Mesodermal cell (in vitro differentiated cells): Measurements from ENCODE around the gene C1QL2.

ENCODE experiments used
- H3K27ac ChIP-seq: 2 replicates; pipeline ENCODE4 v1.7.0; 2013; ENCODE audit warnings: mild to moderate bottlenecking, low read depth, low read length, moderate library complexity; ENCODE audit not compliant: severe bottlenecking
- H3K36me3 ChIP-seq: 2 replicates; pipeline ENCODE4 v1.7.1; 2013; ENCODE audit warnings: mild to moderate bottlenecking, low read length, moderate library complexity; ENCODE audit not compliant: control insufficient read depth, insufficient read depth
- H3K4me1 ChIP-seq: one replicate; pipeline ENCODE4 v1.7.1; 2013; ENCODE audit warnings: mild to moderate bottlenecking, low read length; ENCODE audit not compliant: insufficient read depth, control insufficient read depth, poor library complexity, severe bottlenecking
- H3K4me3 ChIP-seq: 2 replicates; pipeline ENCODE4 v1.7.0; 2013; ENCODE audit warnings: low read length, control low read depth, mild to moderate bottlenecking; ENCODE audit not compliant: insufficient read depth, poor library complexity, severe bottlenecking; ENCODE audit errors: extremely low read depth
- H3K9me3 ChIP-seq: 2 replicates; pipeline ENCODE4 v1.7.1; 2013; ENCODE audit warnings: mild to moderate bottlenecking, low read length, moderate library complexity; ENCODE audit not compliant: control insufficient read depth
- WGBS, 2 experiments: methylation state at CpG; one replicate each; pipeline ENCODE4 v1.1.5; 2013; ENCODE audit warnings: missing lambda C conversion rate in 2 of 2; ENCODE audit not compliant: insufficient coverage in 2 of 2; 5-methylcytosine and 5-hydroxymethylcytosine counted together

Gene C1QL2

DNA sequence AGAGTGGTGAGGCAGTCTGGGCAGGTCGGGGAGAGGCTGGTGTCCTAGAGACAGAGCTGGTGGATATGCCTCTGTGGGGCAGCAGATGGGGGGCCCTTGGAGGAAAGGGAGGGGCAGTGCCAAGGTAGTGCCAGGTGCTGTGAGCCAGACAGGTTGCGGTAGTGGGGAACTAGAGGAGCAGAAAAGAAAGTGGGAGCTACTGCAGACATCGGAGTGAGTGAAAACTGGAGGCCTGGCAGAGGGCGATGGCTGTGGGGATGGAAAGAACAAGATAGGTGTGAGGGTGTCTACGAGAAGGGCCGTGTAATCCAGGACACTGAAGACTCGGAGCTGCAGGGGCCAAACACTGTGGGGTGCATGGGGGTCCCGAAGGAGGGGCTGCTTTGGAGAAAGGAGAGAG lies 21.7 kb downstream of the C1QL2 start:
- Histone ChIP-seq H3K4me3 (no peak overlapping the region), H3K4me1 (no peaks in the 10 kb centered on the region), H3K36me3 (no peaks in the 10 kb centered on the region), H3K9me3 (no peaks in the 10 kb centered on the region), H3K27ac (no peak overlapping the region)
- WGBS, 2 experiments = 88 to 89% methylated on average over 6 of the region's 8 CpGs

DNA sequence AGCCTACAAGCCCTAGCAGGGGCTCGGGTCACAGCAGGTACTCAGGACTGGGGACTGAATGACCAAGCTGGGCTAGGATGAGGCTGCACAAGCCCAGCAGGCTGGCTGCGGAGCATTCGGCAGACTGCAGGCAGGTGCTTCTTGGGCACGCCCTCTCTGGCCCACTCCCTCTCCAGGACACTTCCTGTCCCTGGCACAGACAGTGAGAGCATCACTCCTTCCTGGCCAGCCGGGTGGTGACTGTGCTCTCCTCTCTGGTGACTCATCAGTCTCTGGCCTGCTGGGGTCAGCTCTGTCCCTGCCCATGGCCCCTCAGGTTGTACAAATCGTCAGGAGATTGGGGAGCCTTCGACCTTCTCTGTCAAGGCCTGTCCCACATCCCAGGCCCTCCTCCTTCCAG lies 22.5 kb downstream of the C1QL2 start:
- H3K9me3 ChIP-seq = no peaks in the 10 kb centered on the region
- no peak overlapping the region for H3K27ac ChIP-seq
- no peak overlapping the region for H3K4me3 ChIP-seq
- H3K36me3 ChIP-seq = no peaks in the 10 kb centered on the region
- WGBS, 2 experiments = 64 to 69% methylated on average over 7 of the region's 7 CpGs
- no peaks in the 10 kb centered on the region for H3K4me1 ChIP-seq

DNA sequence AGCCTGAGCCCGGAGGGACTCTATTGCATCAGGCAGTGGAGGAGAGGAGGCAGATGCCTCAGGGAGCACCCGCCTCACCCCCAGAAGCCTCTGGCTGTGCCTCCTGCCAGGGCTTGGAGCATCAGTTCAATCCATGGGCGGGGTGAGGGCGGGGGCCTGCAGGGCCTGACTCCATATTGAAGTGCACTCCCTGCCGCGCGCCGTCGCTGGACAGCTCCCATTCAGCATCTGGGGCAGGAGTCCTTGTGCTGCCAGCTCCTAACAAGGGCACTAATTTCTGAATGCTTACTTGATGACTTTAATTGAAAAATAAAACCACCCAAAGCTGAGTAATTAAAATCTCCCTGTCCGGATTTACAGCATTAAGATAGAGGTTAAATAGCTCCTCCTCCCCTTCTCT lies 23.8 kb downstream of the C1QL2 start:
- no peaks in the 10 kb centered on the region for H3K4me1 ChIP-seq
- H3K27ac ChIP-seq = no peak overlapping the region
- no peaks in the 10 kb centered on the region for H3K36me3 ChIP-seq
- H3K9me3 ChIP-seq = no peaks in the 10 kb centered on the region
- H3K4me3 ChIP-seq = no peak overlapping the region
- WGBS, 2 experiments = 77 to 89% methylated on average over 7 to 9 of the region's 10 CpGs

DNA sequence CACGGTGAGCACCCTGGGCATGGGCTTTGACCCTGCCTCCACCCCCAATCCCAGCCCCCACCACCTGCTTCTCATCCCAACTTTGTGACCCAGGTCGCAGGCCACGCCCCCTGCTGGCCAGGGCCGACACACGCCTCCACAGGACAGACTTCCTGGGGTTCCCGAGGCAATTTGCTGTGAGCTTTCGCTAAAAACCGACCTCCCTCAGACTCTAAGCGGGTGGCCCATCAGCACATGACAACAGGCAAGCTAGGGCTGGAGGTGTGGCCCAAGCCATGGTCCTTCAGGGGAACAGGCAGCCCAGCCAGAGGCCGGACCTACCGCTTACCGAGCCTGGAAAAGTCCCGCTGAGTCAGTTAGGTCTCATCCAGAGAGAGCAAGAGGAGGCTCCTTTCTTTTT lies 31.9 kb downstream of the C1QL2 start:
- no peak overlapping the region for H3K27ac ChIP-seq
- no peaks in the 10 kb centered on the region for H3K9me3 ChIP-seq
- H3K4me1 ChIP-seq = no peaks in the 10 kb centered on the region
- WGBS, 2 experiments = 2 to 6% methylated on average over 8 to 11 of the region's 13 CpGs
- H3K4me3 ChIP-seq = no peak overlapping the region
- H3K36me3 ChIP-seq = no peaks in the 10 kb centered on the region

DNA sequence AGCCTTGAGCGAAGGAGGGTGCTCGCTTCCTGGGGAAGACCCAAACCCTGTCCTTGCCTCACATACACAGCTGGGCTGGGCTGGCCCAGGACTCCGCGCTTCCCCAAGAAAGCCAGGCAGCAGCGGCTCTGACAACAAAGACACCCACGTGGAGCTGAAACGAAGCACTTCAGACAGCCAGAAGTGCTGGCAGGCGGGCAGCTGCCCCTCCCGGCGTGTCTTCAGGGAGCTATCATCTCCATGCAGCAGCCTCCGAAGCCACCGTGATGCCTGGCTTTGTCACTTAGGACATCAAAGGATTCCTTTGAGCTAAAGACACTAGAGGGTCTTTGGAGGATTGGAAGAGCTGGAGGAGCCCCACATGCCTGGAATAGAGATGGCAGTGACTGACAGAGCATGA lies 35.2 kb downstream of the C1QL2 start:
- H3K9me3 ChIP-seq = no peaks in the 10 kb centered on the region
- H3K36me3 ChIP-seq = no peaks in the 10 kb centered on the region
- H3K4me1 ChIP-seq = no peaks in the 10 kb centered on the region
- H3K27ac ChIP-seq = no peak overlapping the region
- WGBS, 2 experiments = 60 to 69% methylated on average over 12 of the region's 12 CpGs
- no peak overlapping the region for H3K4me3 ChIP-seq

DNA sequence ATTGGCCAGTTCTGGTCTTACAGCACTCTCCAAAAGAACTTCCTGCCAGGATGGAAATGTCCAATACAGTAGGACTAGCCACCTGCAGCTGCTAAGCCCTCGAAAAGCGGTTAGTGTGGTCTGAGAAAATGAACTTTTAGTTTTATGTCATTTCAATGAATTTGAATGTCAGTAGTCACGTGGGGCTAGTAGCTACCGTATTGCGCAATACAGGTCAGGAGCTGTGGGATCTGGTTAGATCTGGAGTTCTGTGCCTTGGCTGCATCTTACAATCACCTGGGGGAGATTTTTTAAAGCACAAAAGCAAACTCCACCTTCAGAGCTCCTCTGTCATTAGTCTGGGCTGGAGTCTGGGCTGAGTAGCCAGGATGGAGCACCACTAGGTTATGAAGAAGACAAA lies 35.9 kb downstream of the C1QL2 start:
- 86 to 100% methylated on average over 3 to 5 of the region's 5 CpGs for WGBS, 2 experiments
- Histone ChIP-seq H3K9me3 (no peaks in the 10 kb centered on the region), H3K4me3 (no peak overlapping the region), H3K27ac (no peak overlapping the region), H3K4me1 (no peaks in the 10 kb centered on the region), H3K36me3 (no peaks in the 10 kb centered on the region)

DNA sequence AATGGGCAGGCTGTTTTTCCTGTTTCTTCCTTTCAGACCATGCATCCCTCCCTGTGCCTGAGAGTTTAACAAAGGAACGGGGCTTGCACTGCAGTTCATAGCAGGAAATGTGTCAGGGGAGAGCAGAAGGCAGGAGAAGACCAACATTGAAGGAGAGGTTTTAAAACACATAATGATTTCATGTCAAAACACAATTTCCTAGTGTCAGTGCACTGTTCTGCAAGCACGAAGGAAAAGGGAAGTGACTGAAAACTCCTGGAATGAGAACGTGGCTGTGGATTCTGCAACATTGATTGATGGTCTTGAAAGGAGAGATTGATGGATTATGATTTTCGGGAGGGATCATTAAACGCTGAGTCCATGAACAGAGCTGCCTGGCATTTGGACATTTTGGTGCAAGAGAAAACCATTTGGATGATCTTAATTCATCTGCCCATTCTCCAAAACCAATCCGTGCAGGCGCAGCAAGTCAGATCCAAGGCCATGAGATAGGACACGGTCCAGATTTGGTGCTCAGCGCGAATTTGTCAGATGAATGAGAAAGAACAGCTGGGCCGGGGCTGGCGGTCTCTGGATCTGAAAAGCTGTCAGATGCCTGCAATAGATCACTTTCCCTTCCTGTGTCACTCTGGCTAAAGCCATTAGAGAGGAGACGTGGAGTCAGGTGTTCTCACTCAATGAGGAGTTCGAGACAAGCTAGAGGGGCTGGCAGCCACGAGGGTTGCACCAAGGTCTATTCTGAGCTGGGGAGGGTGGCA lies 38.4 kb downstream of the C1QL2 start:
- H3K4me3 ChIP-seq = no peak overlapping the region
- 88% methylated on average over 10 to 13 of the region's 15 CpGs for WGBS, 2 experiments

DNA sequence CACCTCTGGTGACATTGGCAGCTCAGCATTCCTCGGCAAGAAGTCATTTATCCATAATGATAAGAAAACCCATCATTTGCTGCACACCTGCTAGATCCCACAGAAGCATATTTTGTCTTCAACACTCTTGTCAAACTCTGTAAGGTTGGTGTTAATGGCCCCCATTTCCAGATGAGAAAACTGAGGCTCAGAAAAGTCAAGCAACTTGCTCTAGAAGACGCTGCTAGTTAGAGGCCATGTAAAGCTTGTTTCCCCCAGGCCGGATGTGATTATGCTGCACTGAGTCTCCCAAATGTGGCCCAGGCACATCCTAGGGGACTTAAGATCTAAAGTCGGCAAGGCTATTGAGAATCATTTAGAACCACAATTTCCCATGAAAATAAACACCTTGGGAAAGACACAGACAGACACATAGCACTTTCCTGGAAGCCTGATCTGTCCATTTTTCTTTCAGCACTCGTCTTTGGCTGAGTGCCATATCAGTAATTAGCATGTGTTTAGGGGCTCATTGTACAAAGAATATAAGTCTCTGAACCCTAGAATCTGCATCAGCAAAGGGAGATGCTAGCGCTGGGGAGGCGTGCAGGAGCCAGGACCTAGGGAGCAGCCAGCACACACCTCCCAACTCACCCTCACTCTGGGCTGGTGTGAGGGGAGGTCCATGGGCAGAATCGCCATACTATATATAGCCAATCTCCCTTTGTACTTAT lies 39.3 kb downstream of the C1QL2 start:
- WGBS, 2 experiments = 71 to 77% methylated on average over 4 of the region's 8 CpGs
- Histone ChIP-seq H3K4me3 (no peak overlapping the region), H3K36me3 (no peaks in the 10 kb centered on the region), H3K9me3 (no peaks in the 10 kb centered on the region), H3K27ac (no peak overlapping the region), H3K4me1 (no peaks in the 10 kb centered on the region)

More for the DNA sequence above, 38.4 kb downstream of the C1QL2 start:
- Histone ChIP-seq H3K9me3 (no peaks in the 10 kb centered on the region), H3K4me1 (no peaks in the 10 kb centered on the region), H3K36me3 (no peaks in the 10 kb centered on the region), H3K27ac (no peak overlapping the region)

DNA sequence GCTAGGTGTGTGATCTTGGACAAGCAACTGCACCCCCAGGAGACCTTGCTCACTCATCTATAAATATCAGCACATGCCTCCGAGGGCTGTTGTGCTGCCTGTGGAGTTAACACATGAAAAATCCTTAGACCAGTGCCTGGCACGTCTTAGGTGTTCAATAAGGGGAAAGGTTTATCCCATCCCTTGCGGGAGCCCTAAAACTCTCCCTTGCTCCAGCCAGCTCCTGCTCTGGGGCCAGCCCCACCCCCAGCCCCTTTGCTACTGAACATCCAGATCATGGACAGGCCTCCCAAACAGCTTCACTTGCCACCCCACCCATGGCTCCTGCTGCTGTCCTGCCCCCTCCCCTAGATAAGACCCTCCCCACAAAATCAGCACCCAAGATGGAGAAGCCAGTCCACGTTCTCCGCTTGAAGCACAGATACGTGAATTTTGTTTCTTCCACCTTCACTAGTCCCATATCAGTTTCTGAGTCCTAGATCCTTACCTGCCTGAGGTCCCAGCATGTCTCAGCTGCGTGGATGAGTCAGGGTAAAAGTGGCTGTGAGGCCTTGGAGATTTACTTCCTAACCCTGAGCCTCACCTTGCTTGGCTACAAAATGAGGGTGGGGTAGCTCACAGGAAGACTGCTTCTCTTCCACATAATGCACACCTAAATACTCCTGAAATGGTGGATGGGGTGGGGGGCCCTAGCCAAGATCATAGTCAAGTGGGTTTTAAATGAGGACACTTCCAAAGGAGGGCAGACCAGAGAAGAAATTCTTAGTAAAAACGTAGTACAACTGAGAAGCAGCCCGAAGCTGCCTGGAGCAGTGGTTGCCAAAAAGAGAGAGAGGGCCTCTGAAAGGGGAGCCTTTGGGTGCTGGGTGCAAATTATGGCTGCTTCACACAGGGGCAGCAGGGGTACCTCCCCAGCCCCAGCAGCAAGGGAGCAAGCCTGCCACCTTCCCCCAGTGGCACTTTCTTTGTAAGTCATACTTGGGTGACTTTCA lies 40.4 kb downstream of the C1QL2 start:
- Histone ChIP-seq H3K4me1 (no peaks in the 10 kb centered on the region), H3K36me3 (no peaks in the 10 kb centered on the region), H3K27ac (no peak overlapping the region), H3K4me3 (no peak overlapping the region), H3K9me3 (no peaks in the 10 kb centered on the region)
- WGBS, 2 experiments = 79 to 90% methylated on average over 5 to 8 of the region's 9 CpGs

DNA sequence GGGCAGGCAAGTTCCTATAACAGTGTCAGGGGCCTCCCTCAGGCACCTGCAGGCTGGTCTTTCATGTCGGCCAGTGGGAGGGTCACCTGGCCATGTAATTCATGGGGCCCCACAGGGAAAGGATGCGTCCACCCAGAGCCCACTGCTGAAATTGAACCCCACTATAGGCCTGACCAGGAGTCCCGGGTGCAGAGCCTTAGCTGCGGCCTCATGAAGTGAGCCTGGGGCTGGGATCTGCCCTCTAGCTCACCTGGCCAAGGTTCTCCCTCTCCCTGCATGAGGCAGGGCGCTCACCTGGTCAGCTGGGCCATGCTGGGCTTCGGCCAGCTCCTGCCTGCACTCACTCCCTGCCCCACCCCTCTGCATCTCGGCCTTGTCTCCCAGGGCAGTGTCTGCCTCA lies 41.1 kb downstream of the C1QL2 start:
- Histone ChIP-seq H3K4me3 (no peak overlapping the region), H3K9me3 (no peaks in the 10 kb centered on the region), H3K4me1 (no peaks in the 10 kb centered on the region), H3K27ac (no peak overlapping the region), H3K36me3 (no peaks in the 10 kb centered on the region)
- WGBS, 2 experiments = 75 to 81% methylated on average over 5 to 7 of the region's 7 CpGs
